SK-N-SH (cell line): ENCODE measurements around the gene RGS7.

Source experiments
- CTCF ChIP-seq: fragments of 200-600 bp; sonication (generic); IDR thresholded peaks from 2 replicates; pipeline ENCODE4 v1.6.1; 2017; ENCODE audit warnings: antibody characterized with exemption, mild to moderate bottlenecking, moderate library complexity
- EP300 ChIP-seq, 2 experiments: IDR thresholded peaks; 2 replicates each; pipeline versions ENCODE4 v1.4.0 to v1.6.1; 2012; ENCODE audit warnings: borderline replicate concordance in 1 of 2, low read depth in 1 of 2, low read length in 1 of 2
- GABPA ChIP-seq: IDR thresholded peaks from 2 replicates; pipeline ENCODE4 v1.4.0; 2012; ENCODE audit warnings: low read depth, mild to moderate bottlenecking
- JUND ChIP-seq: IDR thresholded peaks from 2 replicates; pipeline ENCODE4 v1.4.0; 2012
- MAX ChIP-seq: IDR thresholded peaks from 2 replicates; pipeline ENCODE4 v1.4.0; 2012; ENCODE audit warnings: low read depth
- NFIC ChIP-seq: IDR thresholded peaks from 2 replicates; pipeline ENCODE4 v1.4.0; 2012; ENCODE audit warnings: borderline replicate concordance
- POLR2AphosphoS5 ChIP-seq: IDR thresholded peaks from 2 replicates; pipeline ENCODE4 v1.6.1; 2012; ENCODE audit warnings: low read depth, low read length
- REST ChIP-seq: IDR thresholded peaks from 2 replicates; pipeline ENCODE4 v1.6.1; 2012; ENCODE audit warnings: mild to moderate bottlenecking, low read depth, low read length, moderate library complexity
- RFX5 ChIP-seq: IDR thresholded peaks from 2 replicates; pipeline ENCODE4 v1.6.1; 2012; ENCODE audit warnings: mild to moderate bottlenecking, improper control_type of control experiment, low read length
- SIN3A ChIP-seq: IDR thresholded peaks from 2 replicates; pipeline ENCODE4 v1.6.1; 2012; ENCODE audit warnings: low read depth, mild to moderate bottlenecking, low read length, moderate library complexity, borderline replicate concordance

- TF ChIP-seq MAX, result no peak
- TF ChIP-seq GABPA, result no peak
- no peak for TF ChIP-seq CTCF
- no peak for TF ChIP-seq EP300 (IDR thresholded peaks at IDR 0.05; ENCODE audit: borderline replicate concordance in 1 of 2, low read depth in 1 of 2, low read length in 1 of 2)
- TF ChIP-seq POLR2AphosphoS5, result no peak
- TF ChIP-seq SIN3A, result no peak
- TF ChIP-seq REST, result no peak
- TF ChIP-seq RFX5, result no peak
- TF ChIP-seq JUND, result no peak
- no peak for TF ChIP-seq NFIC
These were observed 400.6 kb downstream of the RGS7 start for GRCh38 chr1:240956424-240956823.
